C4-2B (cell line): Measurements from ENCODE around the gene KRT73.

Source experiments
- ZFX ChIP-seq: fragments of 450-650 bp; IDR thresholded peaks from 2 replicates; pipeline ENCODE4 v1.6.1; 2017
- TF ChIP-seq, protein P1 (sequence below): fragments of 450-650 bp; conservative IDR thresholded peaks from 2 replicates; pipeline ENCODE4 v1.5.1; 2017; ENCODE audit warnings: mild to moderate bottlenecking

DNA sequence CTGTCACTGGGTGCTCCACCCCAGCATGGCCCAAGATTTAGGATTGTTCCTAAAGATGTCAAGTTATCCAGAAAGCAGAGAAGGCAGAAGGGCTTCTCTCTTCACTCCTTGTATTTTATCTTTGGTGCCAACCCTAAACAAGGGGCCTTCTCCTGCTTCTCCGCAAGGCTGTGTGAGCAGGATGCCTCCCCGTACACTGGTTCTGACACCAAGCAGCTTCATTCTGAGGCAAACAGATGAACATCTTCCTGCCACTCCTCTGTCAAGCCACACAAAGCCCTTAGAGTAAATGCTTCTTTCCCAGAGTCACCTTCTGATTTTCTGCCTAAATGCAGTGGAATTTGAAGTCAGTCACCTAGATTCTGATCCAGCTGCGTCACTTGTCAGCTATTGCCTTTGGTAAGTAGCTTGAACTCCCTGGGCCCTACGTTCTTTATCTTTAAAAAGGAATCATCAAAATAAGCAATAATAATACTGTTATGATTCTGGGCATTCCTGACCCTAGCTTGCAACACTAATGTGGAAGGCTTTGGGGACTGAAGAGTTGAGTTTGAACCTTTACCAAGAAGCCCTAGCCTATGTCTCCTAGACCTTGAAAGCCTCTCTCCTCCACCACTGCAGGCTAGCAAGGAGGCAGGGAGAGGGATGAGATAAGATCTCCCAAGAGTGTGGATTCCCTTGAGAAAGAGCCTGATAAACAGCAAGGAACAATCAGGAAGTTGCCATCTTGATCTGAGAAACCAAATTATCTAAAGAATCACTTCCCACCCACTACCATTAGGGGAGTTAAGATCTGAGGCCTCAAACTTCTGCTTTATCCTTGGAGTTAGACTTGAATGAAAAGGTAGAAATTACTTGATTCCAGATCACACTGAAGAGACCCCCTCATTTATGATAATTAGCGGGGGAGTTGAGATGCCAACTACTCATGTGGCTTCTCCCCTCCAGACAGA lies 5.7 kb downstream of the KRT73 start:
- TF ChIP-seq, protein P1, sequence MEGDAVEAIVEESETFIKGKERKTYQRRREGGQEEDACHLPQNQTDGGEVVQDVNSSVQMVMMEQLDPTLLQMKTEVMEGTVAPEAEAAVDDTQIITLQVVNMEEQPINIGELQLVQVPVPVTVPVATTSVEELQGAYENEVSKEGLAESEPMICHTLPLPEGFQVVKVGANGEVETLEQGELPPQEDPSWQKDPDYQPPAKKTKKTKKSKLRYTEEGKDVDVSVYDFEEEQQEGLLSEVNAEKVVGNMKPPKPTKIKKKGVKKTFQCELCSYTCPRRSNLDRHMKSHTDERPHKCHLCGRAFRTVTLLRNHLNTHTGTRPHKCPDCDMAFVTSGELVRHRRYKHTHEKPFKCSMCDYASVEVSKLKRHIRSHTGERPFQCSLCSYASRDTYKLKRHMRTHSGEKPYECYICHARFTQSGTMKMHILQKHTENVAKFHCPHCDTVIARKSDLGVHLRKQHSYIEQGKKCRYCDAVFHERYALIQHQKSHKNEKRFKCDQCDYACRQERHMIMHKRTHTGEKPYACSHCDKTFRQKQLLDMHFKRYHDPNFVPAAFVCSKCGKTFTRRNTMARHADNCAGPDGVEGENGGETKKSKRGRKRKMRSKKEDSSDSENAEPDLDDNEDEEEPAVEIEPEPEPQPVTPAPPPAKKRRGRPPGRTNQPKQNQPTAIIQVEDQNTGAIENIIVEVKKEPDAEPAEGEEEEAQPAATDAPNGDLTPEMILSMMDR: no peak
- TF ChIP-seq ZFX: no peak
